Astrocyte (in vitro differentiated cells and primary cell): ENCODE data around the gene TNFRSF8.

ENCODE experiments used
- EZH2 ChIP-seq: IDR thresholded peaks from 2 replicates; pipeline ENCODE4 v1.6.1; 2012; ENCODE audit warnings: mild to moderate bottlenecking, low read length, inconsistent platforms; ENCODE audit not compliant: insufficient read depth
- TF ChIP-seq, protein P1 (sequence below): IDR thresholded peaks from 2 replicates; pipeline ENCODE4 v1.5.1; 2011; ENCODE audit warnings: low read depth, mild to moderate bottlenecking, inconsistent platforms, low read length, moderate library complexity; ENCODE audit not compliant: insufficient read depth

DNA sequence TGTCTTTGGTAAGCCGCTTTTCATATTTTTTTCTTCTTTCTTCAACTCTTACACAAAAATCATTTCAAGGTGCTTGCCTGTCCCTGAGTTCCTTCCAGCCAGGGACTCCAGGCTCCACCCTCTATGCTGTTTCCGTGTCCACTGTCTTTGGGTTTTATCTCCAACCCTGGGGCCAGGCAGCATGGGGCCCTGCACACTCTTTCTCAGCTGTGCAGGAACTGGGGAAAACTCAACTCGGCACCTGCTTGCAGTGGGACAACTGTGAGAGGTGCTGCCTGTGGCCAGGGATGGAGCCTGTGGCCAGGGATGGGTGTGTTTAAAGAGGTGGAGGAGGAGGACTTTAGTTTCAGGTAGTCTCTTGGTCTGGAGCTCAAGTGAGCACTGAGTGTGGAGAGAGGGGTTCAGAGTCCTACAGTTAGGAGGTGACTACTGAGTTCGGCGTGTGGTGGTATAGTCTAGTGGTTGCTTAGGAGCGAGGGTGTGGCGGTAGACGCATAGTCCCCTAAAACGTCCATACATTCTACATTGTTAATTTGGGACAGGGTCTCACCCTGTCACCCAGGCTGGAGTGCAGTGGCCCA, 13.4 kb downstream of the TNFRSF8 start:
- no peak for TF ChIP-seq EZH2
- TF ChIP-seq, protein P1, sequence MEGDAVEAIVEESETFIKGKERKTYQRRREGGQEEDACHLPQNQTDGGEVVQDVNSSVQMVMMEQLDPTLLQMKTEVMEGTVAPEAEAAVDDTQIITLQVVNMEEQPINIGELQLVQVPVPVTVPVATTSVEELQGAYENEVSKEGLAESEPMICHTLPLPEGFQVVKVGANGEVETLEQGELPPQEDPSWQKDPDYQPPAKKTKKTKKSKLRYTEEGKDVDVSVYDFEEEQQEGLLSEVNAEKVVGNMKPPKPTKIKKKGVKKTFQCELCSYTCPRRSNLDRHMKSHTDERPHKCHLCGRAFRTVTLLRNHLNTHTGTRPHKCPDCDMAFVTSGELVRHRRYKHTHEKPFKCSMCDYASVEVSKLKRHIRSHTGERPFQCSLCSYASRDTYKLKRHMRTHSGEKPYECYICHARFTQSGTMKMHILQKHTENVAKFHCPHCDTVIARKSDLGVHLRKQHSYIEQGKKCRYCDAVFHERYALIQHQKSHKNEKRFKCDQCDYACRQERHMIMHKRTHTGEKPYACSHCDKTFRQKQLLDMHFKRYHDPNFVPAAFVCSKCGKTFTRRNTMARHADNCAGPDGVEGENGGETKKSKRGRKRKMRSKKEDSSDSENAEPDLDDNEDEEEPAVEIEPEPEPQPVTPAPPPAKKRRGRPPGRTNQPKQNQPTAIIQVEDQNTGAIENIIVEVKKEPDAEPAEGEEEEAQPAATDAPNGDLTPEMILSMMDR: no peak
